Measurements from ENCODE around the gene SULT1C3.

Gene SULT1C3

DNA sequence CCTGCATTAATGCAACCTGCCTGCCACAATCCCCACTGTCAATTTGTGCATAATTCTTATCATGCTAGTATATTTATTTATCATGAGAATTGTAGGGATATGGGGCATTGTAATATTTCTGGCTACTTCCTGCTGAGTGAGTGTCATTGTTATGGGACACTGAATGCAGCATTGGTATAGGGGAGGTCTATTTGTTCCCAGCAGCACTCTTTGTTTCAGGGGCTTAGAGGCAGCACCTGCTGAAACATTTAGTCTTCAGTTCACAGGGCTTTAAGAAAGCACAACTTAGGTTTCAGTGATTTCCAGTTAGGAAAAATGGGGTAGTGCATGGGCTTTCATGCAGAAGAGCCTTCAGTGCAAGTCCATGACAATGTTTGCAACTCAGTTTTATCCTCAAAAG, 23.6 kb downstream of the SULT1C3 start:
- Histone ChIP-seq H3K27ac (ENCODE audit: low read depth, low read length) (no peak overlapping the region), H3K79me1 (ENCODE audit: low read length) (no peaks in the 10 kb centered on the region)

DNA sequence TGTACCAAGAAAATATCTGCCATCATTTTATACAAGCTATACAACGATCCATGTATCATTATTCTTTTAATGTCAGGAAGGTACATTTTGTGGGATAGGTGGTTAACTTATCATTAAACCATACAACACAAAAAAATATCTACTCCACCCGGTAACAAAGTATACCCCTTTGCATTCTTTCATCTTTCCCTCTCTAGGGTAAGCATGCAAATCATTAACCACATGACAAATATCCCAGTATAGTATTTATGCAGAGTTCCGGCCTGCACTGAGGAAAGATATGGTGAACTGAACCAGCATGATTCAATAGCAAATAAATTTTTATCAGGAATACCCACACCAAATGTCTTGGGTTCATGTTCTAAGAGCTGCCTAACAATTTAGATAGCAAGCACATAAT, 26.4 kb downstream of the SULT1C3 start:
- Histone ChIP-seq H2AK5ac (ENCODE audit: low read length) (no peak overlapping the region), H3K14ac (ENCODE audit: low read length) (no peak overlapping the region), H2BK5ac (ENCODE audit: low read depth, low read length, poor library complexity) (no peak overlapping the region), H4K12ac (ENCODE audit: low read depth, low read length) (no peak overlapping the region), H3K4me1 (ENCODE audit: control insufficient read depth in 1 of 2, insufficient read depth in 2 of 2, low read length in 2 of 2) (no peaks in the 10 kb centered on the region), H3K9me3 (ENCODE audit: insufficient read depth, low read depth, low read length) (peaks cover 3% of the 10 kb centered on the region), H3K27me3 (ENCODE audit: insufficient read depth, low read length) (no peaks in the 10 kb centered on the region), H3K4me2 (ENCODE audit: low read length) (no peak overlapping the region), H3K27ac (ENCODE audit: low read depth, low read length) (no peak overlapping the region), H3K36me3 (ENCODE audit: control insufficient read depth in 1 of 2, insufficient read depth in 2 of 2, low read length in 2 of 2) (no peaks in the 10 kb centered on the region), H4K91ac (ENCODE audit: low read depth, low read length) (no peak overlapping the region), H3K79me1 (ENCODE audit: low read length) (no peaks in the 10 kb centered on the region), H3K4me3 (ENCODE audit: low read depth, low read length) (no peak overlapping the region), H4K8ac (ENCODE audit: low read depth, low read length) (no peak overlapping the region), H3K4ac (ENCODE audit: low read depth, low read length) (no peak overlapping the region), H2AFZ (ENCODE audit: insufficient read depth, low read length, poor library complexity) (no peak overlapping the region), H2BK120ac (ENCODE audit: insufficient read depth, low read length, poor library complexity) (no peak overlapping the region), H3K9ac (ENCODE audit: low read length) (no peak overlapping the region), H2BK12ac (ENCODE audit: low read length) (no peak overlapping the region), H3K23ac (ENCODE audit: low read length) (no peak overlapping the region), H3K18ac (ENCODE audit: low read length) (no peak overlapping the region), H3K79me2 (ENCODE audit: control insufficient read depth, insufficient read depth, low read length, poor library complexity) (no peaks in the 10 kb centered on the region)
- WGBS (ENCODE audit: extremely low coverage, insufficient coverage, insufficient read length): 100% methylated on average over 1 of the region's 3 CpGs
- DNase-seq: no peak

More for the DNA sequence above, 23.6 kb downstream of the SULT1C3 start:
- no peaks in the 10 kb centered on the region for H3K27me3 ChIP-seq (ENCODE audit: insufficient read depth, low read length)
- no peak overlapping the region for H3K4ac ChIP-seq (ENCODE audit: low read depth, low read length)
- H2BK5ac ChIP-seq (ENCODE audit: low read depth, low read length, poor library complexity): no peak overlapping the region
- no peaks in the 10 kb centered on the region for H3K4me1 ChIP-seq (ENCODE audit: control insufficient read depth in 1 of 2, insufficient read depth in 2 of 2, low read length in 2 of 2)
- H2BK12ac ChIP-seq (ENCODE audit: low read length): no peak overlapping the region
- no peak overlapping the region for H4K12ac ChIP-seq (ENCODE audit: low read depth, low read length)
- no peak overlapping the region for H3K4me2 ChIP-seq (ENCODE audit: low read length)
- no peak overlapping the region for H3K18ac ChIP-seq (ENCODE audit: low read length)
- H3K9me3 ChIP-seq (ENCODE audit: insufficient read depth, low read depth, low read length): no peaks in the 10 kb centered on the region
- no peak overlapping the region for H3K23ac ChIP-seq (ENCODE audit: low read length)
- no peak for DNase-seq
- H3K9ac ChIP-seq (ENCODE audit: low read length): no peak overlapping the region
- no peak overlapping the region for H3K14ac ChIP-seq (ENCODE audit: low read length)
- no peak overlapping the region for H3K4me3 ChIP-seq (ENCODE audit: low read depth, low read length)
- no peak overlapping the region for H2AK5ac ChIP-seq (ENCODE audit: low read length)
- no peak overlapping the region for H2BK120ac ChIP-seq (ENCODE audit: insufficient read depth, low read length, poor library complexity)
- H3K79me2 ChIP-seq (ENCODE audit: control insufficient read depth, insufficient read depth, low read length, poor library complexity): no peaks in the 10 kb centered on the region
- H4K8ac ChIP-seq (ENCODE audit: low read depth, low read length): no peak overlapping the region
- no peak overlapping the region for H4K91ac ChIP-seq (ENCODE audit: low read depth, low read length)
- no peaks in the 10 kb centered on the region for H3K36me3 ChIP-seq (ENCODE audit: control insufficient read depth in 1 of 2, insufficient read depth in 2 of 2, low read length in 2 of 2)
- H2AFZ ChIP-seq (ENCODE audit: insufficient read depth, low read length, poor library complexity): no peak overlapping the region

DNA sequence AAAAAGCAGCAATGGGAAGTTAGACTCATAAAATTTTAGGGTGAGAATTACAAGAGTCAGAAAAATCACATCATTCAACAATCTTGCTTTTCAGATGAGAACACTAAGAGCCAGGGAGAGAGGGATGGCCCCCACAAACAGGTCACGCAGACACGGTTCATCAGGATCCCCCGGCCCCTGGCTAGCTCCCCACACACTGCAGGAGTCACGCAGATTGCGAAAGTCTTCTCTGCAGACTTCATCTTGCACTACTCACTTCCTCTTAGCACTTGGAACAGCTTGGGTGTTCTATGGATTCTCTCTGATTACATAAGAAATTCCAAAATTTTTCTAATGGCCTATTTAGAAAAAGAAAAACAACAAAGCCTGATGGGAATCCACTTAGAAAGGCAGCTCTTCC, 27.3 kb downstream of the SULT1C3 start:
- Histone ChIP-seq H2AK5ac (ENCODE audit: low read length) (no peak overlapping the region), H3K36me3 (ENCODE audit: control insufficient read depth in 1 of 2, insufficient read depth in 2 of 2, low read length in 2 of 2) (no peaks in the 10 kb centered on the region), H2BK12ac (ENCODE audit: low read length) (no peak overlapping the region), H3K14ac (ENCODE audit: low read length) (no peak overlapping the region), H3K9ac (ENCODE audit: low read length) (no peak overlapping the region), H3K18ac (ENCODE audit: low read length) (no peak overlapping the region), H2AFZ (ENCODE audit: insufficient read depth, low read length, poor library complexity) (no peak overlapping the region), H4K91ac (ENCODE audit: low read depth, low read length) (no peak overlapping the region), H2BK5ac (ENCODE audit: low read depth, low read length, poor library complexity) (no peak overlapping the region), H3K23ac (ENCODE audit: low read length) (no peak overlapping the region), H3K27me3 (ENCODE audit: insufficient read depth, low read length) (no peaks in the 10 kb centered on the region), H3K4me2 (ENCODE audit: low read length) (no peak overlapping the region), H3K4ac (ENCODE audit: low read depth, low read length) (no peak overlapping the region), H2BK120ac (ENCODE audit: insufficient read depth, low read length, poor library complexity) (no peak overlapping the region), H3K79me2 (ENCODE audit: control insufficient read depth, insufficient read depth, low read length, poor library complexity) (no peaks in the 10 kb centered on the region), H4K8ac (ENCODE audit: low read depth, low read length) (no peak overlapping the region), H3K4me1 (ENCODE audit: control insufficient read depth in 1 of 2, insufficient read depth in 2 of 2, low read length in 2 of 2) (peaks cover 0 to 3% of the 10 kb centered on the region in 2 experiments), H3K9me3 (ENCODE audit: insufficient read depth, low read depth, low read length) (peaks cover 3% of the 10 kb centered on the region), H3K27ac (ENCODE audit: low read depth, low read length) (no peak overlapping the region), H3K4me3 (ENCODE audit: low read depth, low read length) (no peak overlapping the region), H3K79me1 (ENCODE audit: low read length) (peaks cover 2% of the 10 kb centered on the region), H4K12ac (ENCODE audit: low read depth, low read length) (no peak overlapping the region)
- WGBS (ENCODE audit: extremely low coverage, insufficient coverage, insufficient read length): no CpG with 5 or more reads among the region's 5 CpGs
- DNase-seq: peak in 1 of 2 donors; percentile 3

DNA sequence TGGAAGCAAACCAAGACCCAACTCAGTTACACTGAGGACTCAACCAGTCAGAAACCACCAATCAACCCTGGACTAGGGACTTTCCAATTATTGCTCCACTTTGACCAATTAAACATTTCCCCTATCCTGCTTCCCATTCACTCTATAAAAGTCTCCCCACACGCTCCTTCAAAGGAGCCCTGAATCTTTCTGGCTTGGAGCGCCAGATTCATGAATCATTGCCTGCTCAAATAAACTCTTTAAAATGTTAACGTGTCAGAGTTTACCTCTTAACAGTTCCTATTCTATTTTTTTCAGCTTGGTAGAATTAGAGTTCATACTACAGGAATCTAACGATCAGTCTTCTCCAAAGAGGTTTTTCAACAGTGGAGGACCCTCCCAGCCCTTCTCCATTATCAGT, 28.2 kb downstream of the SULT1C3 start:
- DNase-seq: peak in 1 of 2 donors; percentile 21
- no peak overlapping the region for H2BK12ac ChIP-seq (ENCODE audit: low read length)
- no peaks in the 10 kb centered on the region for H3K79me2 ChIP-seq (ENCODE audit: control insufficient read depth, insufficient read depth, low read length, poor library complexity)

More for the DNA sequence above, 28.2 kb downstream of the SULT1C3 start:
- H3K23ac ChIP-seq (ENCODE audit: low read length): no peak overlapping the region
- H4K91ac ChIP-seq (ENCODE audit: low read depth, low read length): no peak overlapping the region
- no peak overlapping the region for H4K8ac ChIP-seq (ENCODE audit: low read depth, low read length)
- H3K36me3 ChIP-seq (ENCODE audit: control insufficient read depth in 1 of 2, insufficient read depth in 2 of 2, low read length in 2 of 2): no peaks in the 10 kb centered on the region
- H3K4me3 ChIP-seq (ENCODE audit: low read depth, low read length): no peak overlapping the region
- no peak overlapping the region for H2AFZ ChIP-seq (ENCODE audit: insufficient read depth, low read length, poor library complexity)
- H3K4me1 ChIP-seq (ENCODE audit: control insufficient read depth in 1 of 2, insufficient read depth in 2 of 2, low read length in 2 of 2): peaks cover 0 to 3% of the 10 kb centered on the region in 2 experiments
- H2AK5ac ChIP-seq (ENCODE audit: low read length): no peak overlapping the region
- no peaks in the 10 kb centered on the region for H3K27me3 ChIP-seq (ENCODE audit: insufficient read depth, low read length)
- peaks cover 2% of the 10 kb centered on the region for H3K79me1 ChIP-seq (ENCODE audit: low read length)
- H3K27ac ChIP-seq (ENCODE audit: low read depth, low read length): no peak overlapping the region
- no peak overlapping the region for H3K9ac ChIP-seq (ENCODE audit: low read length)
- WGBS (ENCODE audit: extremely low coverage, insufficient coverage, insufficient read length): no CpG with 5 or more reads among the region's 4 CpGs
- no peak overlapping the region for H2BK5ac ChIP-seq (ENCODE audit: low read depth, low read length, poor library complexity)
- H3K9me3 ChIP-seq (ENCODE audit: insufficient read depth, low read depth, low read length): peaks cover 3% of the 10 kb centered on the region
- H2BK120ac ChIP-seq (ENCODE audit: insufficient read depth, low read length, poor library complexity): no peak overlapping the region
- no peak overlapping the region for H3K18ac ChIP-seq (ENCODE audit: low read length)
- H3K4ac ChIP-seq (ENCODE audit: low read depth, low read length): no peak overlapping the region
- no peak overlapping the region for H3K4me2 ChIP-seq (ENCODE audit: low read length)
- H4K12ac ChIP-seq (ENCODE audit: low read depth, low read length): no peak overlapping the region
- no peak overlapping the region for H3K14ac ChIP-seq (ENCODE audit: low read length)
